Measurements from ENCODE around the gene FYN.
A peak's percentile ranks its signal among the peaks of the same experiment; 100 is the strongest.

Gene FYN

DNA sequence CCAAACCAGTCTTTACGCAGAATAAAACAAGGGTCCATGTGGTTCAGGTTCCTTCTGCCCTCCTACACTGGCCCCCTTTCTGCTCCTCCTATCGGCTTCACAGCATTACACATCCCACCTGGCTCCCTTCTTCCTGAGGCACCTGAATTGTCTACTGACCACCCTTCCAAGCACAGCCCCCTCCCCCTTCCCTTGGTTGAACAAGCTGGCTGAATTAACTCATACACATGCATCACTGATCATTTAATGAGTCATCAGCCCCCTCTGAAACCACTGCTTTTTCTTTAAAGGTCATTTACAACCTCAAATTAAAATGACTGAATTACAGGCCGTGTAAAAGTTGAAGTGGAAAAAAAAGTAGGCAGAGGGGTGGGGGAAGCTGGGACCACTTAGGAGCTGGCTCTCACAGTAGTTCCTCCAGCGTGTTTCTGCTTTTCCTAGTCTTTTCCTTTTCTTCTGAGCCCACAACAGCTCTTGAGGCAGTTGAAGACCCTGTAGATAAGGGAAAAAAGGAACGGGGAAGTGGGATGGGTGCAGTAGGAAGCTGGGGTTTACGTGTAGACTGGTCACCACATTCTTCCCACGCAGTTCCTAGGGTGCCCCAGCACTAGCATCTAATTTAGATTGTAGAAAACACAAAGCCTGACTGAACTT is 67.6 kb downstream of the FYN start:
- H3K9me3 ChIP-seq (ENCODE audit: control insufficient read depth, insufficient read depth, low read length): no peaks in the 10 kb centered on the region
- H3K4me3 ChIP-seq (ENCODE audit: low read depth, low read length): no peak overlapping the region
- no peaks in the 10 kb centered on the region for H3K27me3 ChIP-seq (ENCODE audit: control insufficient read depth, insufficient read depth, low read length)
- no peak overlapping the region for H3K9ac ChIP-seq (ENCODE audit: low read depth, low read length)
- peaks cover 5% of the 10 kb centered on the region; the same call in 1 of the 2 replicates for H3K4me1 ChIP-seq (ENCODE audit: control insufficient read depth, insufficient read depth, low read length)
- H3K36me3 ChIP-seq (ENCODE audit: control insufficient read depth, insufficient read depth, low read length): no peaks in the 10 kb centered on the region
- H3K27ac ChIP-seq (ENCODE audit: low read depth, low read length): no peak overlapping the region

GRCh38 chr6:111804627-111805235 is 68.5 kb downstream of the FYN start:
- peaks cover 14% of the 10 kb centered on the region for H3K4me1 ChIP-seq (ENCODE audit: control insufficient read depth, insufficient read depth, low read length)
- H3K9ac ChIP-seq (ENCODE audit: low read depth, low read length): no peak overlapping the region
- no peak overlapping the region for H3K27ac ChIP-seq (ENCODE audit: low read depth, low read length)
- H3K9me3 ChIP-seq (ENCODE audit: control insufficient read depth, insufficient read depth, low read length): no peaks in the 10 kb centered on the region
- no peaks in the 10 kb centered on the region for H3K36me3 ChIP-seq (ENCODE audit: control insufficient read depth, insufficient read depth, low read length)
- no peak overlapping the region for H3K4me3 ChIP-seq (ENCODE audit: low read depth, low read length)
- H3K27me3 ChIP-seq (ENCODE audit: control insufficient read depth, insufficient read depth, low read length): no peaks in the 10 kb centered on the region

- Histone ChIP-seq H3K27ac (ENCODE audit: low read depth, low read length) (no peak overlapping the region), H3K9me3 (ENCODE audit: control insufficient read depth, insufficient read depth, low read length) (no peaks in the 10 kb centered on the region), H3K4me1 (ENCODE audit: control insufficient read depth, insufficient read depth, low read length) (peaks cover 17% of the 10 kb centered on the region), H3K36me3 (ENCODE audit: control insufficient read depth, insufficient read depth, low read length) (no peaks in the 10 kb centered on the region), H3K4me3 (ENCODE audit: low read depth, low read length) (no peak overlapping the region), H3K27me3 (ENCODE audit: control insufficient read depth, insufficient read depth, low read length) (no peaks in the 10 kb centered on the region), H3K9ac (ENCODE audit: low read depth, low read length) (no peak overlapping the region)
Measured at GRCh38 chr6:111803804-111804203, 69.4 kb downstream of the FYN start.

GRCh38 chr6:111803371-111803770 is 69.9 kb downstream of the FYN start:
- H3K4me1 ChIP-seq (ENCODE audit: control insufficient read depth, insufficient read depth, low read length): peaks cover 22% of the 10 kb centered on the region
- H3K9ac ChIP-seq (ENCODE audit: low read depth, low read length): no peak overlapping the region
- H3K27me3 ChIP-seq (ENCODE audit: control insufficient read depth, insufficient read depth, low read length): no peaks in the 10 kb centered on the region
- no peak overlapping the region for H3K27ac ChIP-seq (ENCODE audit: low read depth, low read length)
- no peaks in the 10 kb centered on the region for H3K36me3 ChIP-seq (ENCODE audit: control insufficient read depth, insufficient read depth, low read length)
- H3K4me3 ChIP-seq (ENCODE audit: low read depth, low read length): no peak overlapping the region
- H3K9me3 ChIP-seq (ENCODE audit: control insufficient read depth, insufficient read depth, low read length): no peaks in the 10 kb centered on the region

- Histone ChIP-seq H3K9me3 (ENCODE audit: control insufficient read depth, insufficient read depth, low read length) (no peaks in the 10 kb centered on the region), H3K4me1 (ENCODE audit: control insufficient read depth, insufficient read depth, low read length) (peaks cover 24% of the 10 kb centered on the region), H3K27me3 (ENCODE audit: control insufficient read depth, insufficient read depth, low read length) (no peaks in the 10 kb centered on the region), H3K4me3 (ENCODE audit: low read depth, low read length) (no peak overlapping the region), H3K36me3 (ENCODE audit: control insufficient read depth, insufficient read depth, low read length) (no peaks in the 10 kb centered on the region), H3K9ac (ENCODE audit: low read depth, low read length) (no peak overlapping the region), H3K27ac (ENCODE audit: low read depth, low read length) (no peak overlapping the region)
Measured at GRCh38 chr6:111802720-111803330, 70.4 kb downstream of the FYN start.

DNA sequence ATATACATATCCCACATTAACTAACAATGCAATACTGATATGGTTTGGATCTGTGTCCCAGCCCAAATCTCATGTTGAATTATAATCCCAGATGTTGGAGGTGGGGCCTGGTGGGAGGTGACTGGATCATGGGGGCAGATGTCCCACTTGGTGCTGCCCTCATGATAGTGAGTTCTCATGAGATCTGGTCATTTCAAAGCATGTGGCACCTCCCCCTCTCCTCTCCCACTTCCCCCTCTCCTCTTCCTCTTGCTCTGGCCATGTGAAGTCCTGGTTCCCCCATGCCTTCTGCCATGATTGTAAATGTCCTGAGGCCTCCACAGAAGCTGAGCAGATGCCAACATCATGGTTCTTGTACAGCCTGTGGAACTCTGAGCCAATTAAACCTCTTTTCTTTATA is 71.2 kb downstream of the FYN start:
- H3K9ac ChIP-seq (ENCODE audit: low read depth, low read length): no peak overlapping the region
- H3K36me3 ChIP-seq (ENCODE audit: control insufficient read depth, insufficient read depth, low read length): no peaks in the 10 kb centered on the region
- no peak overlapping the region for H3K27ac ChIP-seq (ENCODE audit: low read depth, low read length)
- H3K9me3 ChIP-seq (ENCODE audit: control insufficient read depth, insufficient read depth, low read length): no peaks in the 10 kb centered on the region
- no peak overlapping the region for H3K4me3 ChIP-seq (ENCODE audit: low read depth, low read length)
- no peaks in the 10 kb centered on the region for H3K27me3 ChIP-seq (ENCODE audit: control insufficient read depth, insufficient read depth, low read length)
- H3K4me1 ChIP-seq (ENCODE audit: control insufficient read depth, insufficient read depth, low read length): peaks cover 24% of the 10 kb centered on the region

DNA sequence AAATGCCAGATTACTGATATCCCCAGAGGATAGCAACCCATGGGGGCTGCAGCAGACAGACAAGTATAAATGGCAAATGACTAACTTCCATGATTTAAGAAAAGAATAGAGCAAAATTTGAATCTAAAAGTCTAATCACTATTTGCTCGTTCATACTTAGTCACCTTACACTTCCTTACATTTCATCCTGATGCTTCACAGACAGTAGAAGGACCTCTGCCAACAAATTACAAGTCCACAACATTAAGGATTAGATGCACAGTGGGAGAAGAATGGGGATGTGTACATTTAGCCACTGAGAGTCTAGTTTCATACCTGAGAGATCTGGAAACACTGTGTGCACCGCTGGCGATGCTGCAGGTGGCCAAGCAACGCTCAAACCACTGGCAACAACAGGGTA is 72.4 kb downstream of the FYN start:
- Histone ChIP-seq H3K4me3 (ENCODE audit: low read depth, low read length) (no peak overlapping the region), H3K27ac (ENCODE audit: low read depth, low read length) (no peak overlapping the region), H3K9ac (ENCODE audit: low read depth, low read length) (no peak overlapping the region), H3K27me3 (ENCODE audit: control insufficient read depth, insufficient read depth, low read length) (no peaks in the 10 kb centered on the region), H3K9me3 (ENCODE audit: control insufficient read depth, insufficient read depth, low read length) (no peaks in the 10 kb centered on the region), H3K4me1 (ENCODE audit: control insufficient read depth, insufficient read depth, low read length) (peaks cover 23% of the 10 kb centered on the region), H3K36me3 (ENCODE audit: control insufficient read depth, insufficient read depth, low read length) (no peaks in the 10 kb centered on the region)

DNA sequence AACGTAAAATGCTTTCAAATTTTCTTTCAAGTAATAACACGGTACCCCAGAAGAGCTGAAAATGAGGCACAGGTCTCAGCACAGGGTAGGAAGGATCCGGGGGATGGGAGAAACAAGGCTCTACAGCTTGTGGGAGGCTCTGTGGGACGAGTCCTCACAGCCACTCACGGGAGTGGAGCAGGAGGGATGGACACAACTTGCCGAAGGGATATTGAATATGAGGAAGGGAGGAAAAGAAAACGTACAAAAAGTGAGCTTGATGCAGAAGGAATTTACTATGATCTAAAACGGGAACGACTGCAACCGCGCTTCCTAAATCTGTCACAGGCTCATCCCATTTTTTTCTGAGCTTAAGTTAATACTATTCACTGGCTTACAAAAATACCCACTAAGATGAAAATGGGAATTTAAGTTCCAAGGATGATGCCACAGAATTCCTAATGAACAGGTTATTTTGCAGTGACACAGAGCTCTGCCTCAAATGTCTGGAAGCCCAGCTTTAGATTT is 72.9 kb downstream of the FYN start:
- Histone ChIP-seq H3K9me3 (ENCODE audit: control insufficient read depth, insufficient read depth, low read length) (no peaks in the 10 kb centered on the region), H3K36me3 (ENCODE audit: control insufficient read depth, insufficient read depth, low read length) (no peaks in the 10 kb centered on the region), H3K4me1 (ENCODE audit: control insufficient read depth, insufficient read depth, low read length) (peaks cover 20% of the 10 kb centered on the region), H3K27me3 (ENCODE audit: control insufficient read depth, insufficient read depth, low read length) (no peaks in the 10 kb centered on the region), H3K4me3 (ENCODE audit: low read depth, low read length) (no peak overlapping the region), H3K9ac (ENCODE audit: low read depth, low read length) (no peak overlapping the region), H3K27ac (ENCODE audit: low read depth, low read length) (no peak overlapping the region)

DNA sequence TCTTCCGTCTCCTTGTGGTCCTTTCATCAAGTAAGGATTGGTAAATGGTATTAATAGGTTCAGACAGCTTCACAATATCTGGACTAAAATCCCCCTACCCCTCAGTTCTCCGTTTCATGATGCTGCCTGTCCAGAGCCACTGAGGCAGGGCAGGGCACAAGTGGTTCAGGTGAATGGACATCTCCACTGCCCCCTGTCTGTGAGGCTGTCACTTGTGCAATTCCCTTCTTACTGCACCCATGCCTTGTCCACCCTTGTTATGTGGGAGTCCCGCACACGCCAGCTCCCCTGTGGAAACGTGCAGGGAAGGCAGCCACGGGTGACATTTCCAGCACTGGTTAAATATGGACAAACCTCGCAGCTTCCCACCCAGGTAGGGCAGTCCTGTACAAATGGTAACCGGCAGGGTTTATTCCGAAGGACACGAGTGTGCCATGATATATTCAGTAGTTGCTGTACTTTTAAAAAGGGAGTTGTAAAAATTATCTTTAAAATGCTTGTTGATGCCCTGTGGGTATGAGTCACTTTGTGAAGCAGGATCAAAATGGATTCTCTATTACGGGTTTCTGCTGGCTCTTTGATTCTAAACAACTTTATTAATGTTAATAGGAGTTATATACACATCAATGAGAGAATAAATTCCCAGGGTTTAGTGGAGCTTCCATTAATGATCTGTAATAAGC is 73.5 kb downstream of the FYN start:
- Histone ChIP-seq H3K27ac (ENCODE audit: low read depth, low read length) (no peak overlapping the region), H3K9ac (ENCODE audit: low read depth, low read length) (no peak overlapping the region), H3K27me3 (ENCODE audit: control insufficient read depth, insufficient read depth, low read length) (no peaks in the 10 kb centered on the region), H3K36me3 (ENCODE audit: control insufficient read depth, insufficient read depth, low read length) (no peaks in the 10 kb centered on the region), H3K4me1 (ENCODE audit: control insufficient read depth, insufficient read depth, low read length) (peaks cover 20% of the 10 kb centered on the region), H3K9me3 (ENCODE audit: control insufficient read depth, insufficient read depth, low read length) (no peaks in the 10 kb centered on the region), H3K4me3 (ENCODE audit: low read depth, low read length) (no peak overlapping the region)

DNA sequence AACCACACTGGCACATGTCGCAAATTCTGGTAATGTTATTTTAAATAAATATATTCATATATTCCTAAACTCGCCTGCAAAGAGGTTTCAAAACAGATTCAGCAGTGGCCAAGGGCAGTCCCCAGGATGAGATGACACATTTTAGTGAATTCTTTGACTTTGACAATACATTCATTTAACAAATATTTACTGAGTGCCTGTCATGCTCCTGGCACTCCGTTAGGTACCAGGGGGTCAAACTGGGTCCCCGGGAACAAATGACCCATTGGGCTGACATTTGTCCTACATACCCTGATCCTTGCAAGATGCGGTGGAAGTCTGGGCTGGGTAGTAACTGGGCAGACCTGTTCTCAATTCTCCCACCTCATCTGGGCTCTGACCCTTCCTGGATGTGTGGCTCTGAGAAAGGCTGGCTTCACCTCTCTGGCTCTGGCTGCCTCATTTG is 74.9 kb downstream of the FYN start:
- Histone ChIP-seq H3K4me3 (ENCODE audit: low read depth, low read length) (no peak overlapping the region), H3K27me3 (ENCODE audit: control insufficient read depth, insufficient read depth, low read length) (no peaks in the 10 kb centered on the region), H3K36me3 (ENCODE audit: control insufficient read depth, insufficient read depth, low read length) (no peaks in the 10 kb centered on the region), H3K9ac (ENCODE audit: low read depth, low read length) (no peak overlapping the region), H3K27ac (ENCODE audit: low read depth, low read length) (peak overlapping the region; percentile 51), H3K4me1 (ENCODE audit: control insufficient read depth, insufficient read depth, low read length) (peaks cover 20% of the 10 kb centered on the region), H3K9me3 (ENCODE audit: control insufficient read depth, insufficient read depth, low read length) (no peaks in the 10 kb centered on the region)

Data from HUES48 (cell line).